Upper lobe of left lung (tissue), 6 donors: Measurements from ENCODE around the gene MACROD2. TPM values are rescaled to one million over a fixed set of nuclear protein-coding genes. Genes with fewer than 3 reads are reported as not detected.

Experiments
- ATAC-seq, 2 donors: fragments of 200-7000 bp; cut with Tn5 transposase; one replicate each; pipeline ENCODE4 v1.9.1; 2022; ENCODE audit warnings: mild to moderate bottlenecking in 2 of 2, moderate library complexity in 2 of 2; ENCODE audit not compliant: low FRiP score in 2 of 2
- DNase-seq, 2 donors: peaks; one replicate each; pipeline ENCODE4 v3.0.0-alpha.2; 2019 to 2020
- H3K27ac ChIP-seq, 4 donors: fragments of 200-600 bp; sonication (generic); one replicate each; pipeline ENCODE4 v1.5.1; 2016 to 2019
- H3K27me3 ChIP-seq, 4 donors: fragments of 200-600 bp; sonication (generic); one replicate each; pipeline ENCODE4 v1.5.1; 2017 to 2019
- H3K36me3 ChIP-seq, 4 donors: fragments of 200-600 bp; sonication (generic); one replicate each; pipeline ENCODE4 v1.5.1; 2016 to 2019
- H3K4me1 ChIP-seq, 4 donors: fragments of 200-600 bp; sonication (generic); one replicate each; pipeline ENCODE4 v1.5.1; 2018 to 2019
- H3K4me3 ChIP-seq, 4 donors: fragments of 200-600 bp; sonication (generic); one replicate each; pipeline ENCODE4 v1.5.1; 2017 to 2019; ENCODE audit warnings: mild to moderate bottlenecking in 2 of 4, moderate library complexity in 1 of 4
- H3K9me3 ChIP-seq, 4 donors: fragments of 200-600 bp; sonication (generic); one replicate each; pipeline ENCODE4 v1.5.1; 2018 to 2019
- CTCF ChIP-seq, 6 experiments: fragments of 450-650 bp in 4 of 6; fragments of 200-600 bp in 2 of 6; sonication (generic) in 2 of 6; IDR thresholded peaks; one replicate each; pipeline ENCODE4 v1.5.1; 2016 to 2019; ENCODE audit warnings: antibody characterized with exemption in 6 of 6
- EP300 ChIP-seq, 4 donors: sonication (generic); formaldehyde crosslinking; IDR thresholded peaks; one replicate each; pipeline ENCODE4 v1.5.1; 2017; ENCODE audit warnings: antibody characterized with exemption in 4 of 4, control low read depth in 2 of 4
- POLR2A ChIP-seq, 4 donors: fragments of 450-650 bp; IDR thresholded peaks; one replicate each; pipeline ENCODE4 v1.5.1; 2016 to 2017; ENCODE audit warnings: antibody characterized with exemption in 4 of 4, mild to moderate bottlenecking in 2 of 4
- POLR2AphosphoS5 ChIP-seq, 2 donors: sonication (generic); formaldehyde crosslinking; IDR thresholded peaks; one replicate each; pipeline ENCODE4 v1.5.1; 2017; ENCODE audit warnings: antibody characterized with exemption in 2 of 2
- WGBS, 2 donors: methylation state at CpG; one replicate each; pipeline ENCODE4 v1.1.5; 2017 to 2018; 5-methylcytosine and 5-hydroxymethylcytosine counted together
- total RNA-seq, 6 donors: library from RNA; depleted of rRNA in 4 of 6; stranded (reverse); fragments of >200 nt in 4 of 6; gene quantifications; one replicate each; pipeline versions ENCODE4 v1.1.0 to v1.2.1, GENCODE V29; 2016 to 2021
- donor health status: DM: no; HTN: no; CAD: no; lungs with moderate emphysema.
- donor health status: DM: no; HTN: yes; CAD: no; lungs with severe emphysema.

Gene MACROD2
- total RNA-seq, 6 donors from 2014 or later = 20.7 to 84.3 (median 36.3) TPM

- Histone ChIP-seq H3K36me3 (no peaks in the 10 kb centered on the region), H3K27ac (no peak overlapping the region), H3K27me3 (no peaks in the 10 kb centered on the region), H3K4me1 (no peaks in the 10 kb centered on the region), H3K9me3 (peaks cover 0 to 12% (median 6%) of the 10 kb centered on the region in 4 donors), H3K4me3 (no peak overlapping the region)
- WGBS, 2 donors = 60 to 95% methylated on average over 2 of the region's 2 CpGs
- ATAC-seq = no peak
- DNase-seq = no peak
- TF ChIP-seq CTCF (IDR thresholded peaks at IDR 0.05) (no peak), POLR2A (IDR thresholded peaks at IDR 0.05) (no peak), POLR2AphosphoS5 (IDR thresholded peaks at IDR 0.05) (no peak), EP300 (IDR thresholded peaks at IDR 0.05) (no peak)
These were observed 1184.1 kb downstream of the MACROD2 start for GRCh38 chr20:15179381-15179780.

GRCh38 chr20:15179781-15180180 lies 1184.5 kb downstream of the MACROD2 start:
- 91 to 93% methylated on average over 3 of the region's 3 CpGs for WGBS, 2 donors
- Histone ChIP-seq H3K27me3 (no peaks in the 10 kb centered on the region), H3K4me3 (no peak overlapping the region), H3K27ac (no peak overlapping the region), H3K9me3 (peaks cover 0 to 12% (median 6%) of the 10 kb centered on the region in 4 donors), H3K36me3 (no peaks in the 10 kb centered on the region), H3K4me1 (no peaks in the 10 kb centered on the region)
- no peak for DNase-seq
- TF ChIP-seq POLR2AphosphoS5 (IDR thresholded peaks at IDR 0.05) = no peak
- no peak for TF ChIP-seq POLR2A (IDR thresholded peaks at IDR 0.05)
- TF ChIP-seq EP300 (IDR thresholded peaks at IDR 0.05) = no peak
- no peak for TF ChIP-seq CTCF (IDR thresholded peaks at IDR 0.05)
- no peak for ATAC-seq

- no peak overlapping the region for H3K4me3 ChIP-seq
- no peaks in the 10 kb centered on the region for H3K36me3 ChIP-seq
- 55 to 60% methylated on average over 3 of the region's 3 CpGs for WGBS, 2 donors
- no peaks in the 10 kb centered on the region for H3K4me1 ChIP-seq
- TF ChIP-seq POLR2A (IDR thresholded peaks at IDR 0.05) (no peak), EP300 (IDR thresholded peaks at IDR 0.05) (no peak), CTCF (IDR thresholded peaks at IDR 0.05) (no peak), POLR2AphosphoS5 (IDR thresholded peaks at IDR 0.05) (no peak)
- DNase-seq (no peak), ATAC-seq (no peak)
- H3K27me3 ChIP-seq = no peaks in the 10 kb centered on the region
- H3K27ac ChIP-seq = no peak overlapping the region
- no peaks in the 10 kb centered on the region for H3K9me3 ChIP-seq
These were observed 1190.0 kb downstream of the MACROD2 start for GRCh38 chr20:15185322-15185721.

GRCh38 chr20:15185913-15186312 lies 1190.6 kb downstream of the MACROD2 start:
- DNase-seq (no peak), ATAC-seq (no peak)
- H3K36me3 ChIP-seq = no peaks in the 10 kb centered on the region
- H3K4me1 ChIP-seq = no peaks in the 10 kb centered on the region
- no peak overlapping the region for H3K27ac ChIP-seq
- TF ChIP-seq POLR2AphosphoS5 (IDR thresholded peaks at IDR 0.05) = no peak
- TF ChIP-seq EP300 (IDR thresholded peaks at IDR 0.05) = no peak
- no peak for TF ChIP-seq POLR2A (IDR thresholded peaks at IDR 0.05)
- no peak for TF ChIP-seq CTCF (IDR thresholded peaks at IDR 0.05)
- no peak overlapping the region for H3K4me3 ChIP-seq
- H3K27me3 ChIP-seq = no peaks in the 10 kb centered on the region
- H3K9me3 ChIP-seq = no peaks in the 10 kb centered on the region
- 35 to 68% methylated on average over 2 of the region's 2 CpGs for WGBS, 2 donors

GRCh38 chr20:15187612-15188011 lies 1192.3 kb downstream of the MACROD2 start:
- WGBS, 2 donors = 80 to 90% methylated on average over 1 of the region's 1 CpG
- DNase-seq (no peak), ATAC-seq (no peak)
- no peaks in the 10 kb centered on the region for H3K9me3 ChIP-seq
- H3K27me3 ChIP-seq = no peaks in the 10 kb centered on the region
- H3K4me3 ChIP-seq = no peak overlapping the region
- TF ChIP-seq POLR2AphosphoS5 (IDR thresholded peaks at IDR 0.05) (no peak), EP300 (IDR thresholded peaks at IDR 0.05) (no peak), POLR2A (IDR thresholded peaks at IDR 0.05) (no peak), CTCF (IDR thresholded peaks at IDR 0.05) (no peak)
- no peaks in the 10 kb centered on the region for H3K4me1 ChIP-seq
- no peaks in the 10 kb centered on the region for H3K36me3 ChIP-seq
- no peak overlapping the region for H3K27ac ChIP-seq
